ENCODE measurements around the gene GNA15.
"Not testable (repeated sequence)": the region's sequence is repeated elsewhere in the genome, so short reads cannot be mapped to it uniquely, and the experiment has no call there.

GNA15 gene

GRCh38 chr19:3190921-3191805 lies 55.3 kb downstream of the GNA15 start:
- no peak for DNase-seq (ENCODE audit: low spot score)

GRCh38 chr19:3191806-3192104 lies 55.9 kb downstream of the GNA15 start:
- not testable (repeated sequence) for DNase-seq (ENCODE audit: low spot score)

DNA sequence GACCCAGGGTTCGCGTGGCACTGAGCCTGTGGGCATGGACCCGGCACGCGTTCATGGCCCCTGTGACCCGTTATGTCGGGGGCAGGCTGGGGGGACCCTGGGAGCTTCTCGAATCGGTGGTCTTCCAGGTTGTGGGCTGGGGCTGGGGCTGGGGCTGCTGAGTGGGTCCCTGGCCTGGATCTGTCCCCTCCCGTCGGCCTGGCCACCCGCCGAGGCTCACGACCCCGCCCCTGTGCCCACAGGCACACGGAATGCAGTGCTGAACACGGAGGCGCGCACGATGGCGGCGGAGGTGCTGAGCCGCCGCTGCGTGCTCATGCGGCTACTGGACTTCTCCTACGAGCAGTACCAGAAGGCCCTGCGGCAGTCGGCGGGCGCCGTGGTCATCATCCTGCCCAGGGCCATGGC lies 56.4 kb downstream of the GNA15 start:
- no peak for DNase-seq (ENCODE audit: low spot score)

DNA sequence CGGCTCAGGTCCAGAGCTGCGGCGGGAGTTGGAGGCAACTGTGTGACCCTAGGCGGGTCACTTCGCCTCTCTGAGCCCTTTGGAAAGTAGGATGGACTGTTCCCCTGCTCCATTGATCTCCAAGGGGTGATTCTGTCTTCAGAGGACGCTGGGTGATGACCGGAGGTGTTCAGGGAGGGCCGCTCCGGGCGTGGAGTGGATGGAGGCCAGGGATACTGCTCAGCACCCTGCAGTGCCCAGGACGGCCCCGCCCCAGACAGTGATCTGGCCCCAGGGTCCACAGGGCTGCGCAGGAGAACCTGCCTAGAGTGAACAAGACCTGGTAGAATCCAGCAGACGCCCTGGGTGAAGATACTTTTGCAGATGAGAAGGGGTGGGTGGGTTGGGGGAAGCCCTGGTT lies 56.9 kb downstream of the GNA15 start:
- no peak for DNase-seq (ENCODE audit: low spot score)

- no peak for DNase-seq (ENCODE audit: low spot score)
These were observed 57.6 kb downstream of the GNA15 start for GRCh38 chr19:3193256-3194105.

- DNase-seq (ENCODE audit: low spot score), result no peak
These were observed 58.6 kb downstream of the GNA15 start for GRCh38 chr19:3194106-3195087.

- no peak for DNase-seq (ENCODE audit: low spot score)
These were observed 60.5 kb downstream of the GNA15 start for GRCh38 chr19:3196064-3196932.

DNA sequence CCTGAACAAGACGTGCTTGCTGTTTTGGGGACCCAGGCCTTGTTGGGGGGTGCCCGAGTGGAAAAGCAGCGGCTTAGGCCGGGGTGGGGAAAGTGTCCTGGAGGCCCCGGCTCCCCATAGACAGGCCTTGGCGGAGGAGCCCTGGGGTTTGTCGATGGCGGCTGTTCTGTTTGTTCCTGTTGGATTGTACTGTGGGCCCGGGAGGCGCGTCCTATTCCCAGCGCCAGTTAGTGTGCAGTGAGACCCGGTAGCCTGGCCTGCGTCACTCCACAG lies 61.0 kb downstream of the GNA15 start:
- no peak for DNase-seq (ENCODE audit: low spot score)

- no peak for DNase-seq (ENCODE audit: low spot score)
These were observed 63.3 kb downstream of the GNA15 start for GRCh38 chr19:3198901-3199700.

DNA sequence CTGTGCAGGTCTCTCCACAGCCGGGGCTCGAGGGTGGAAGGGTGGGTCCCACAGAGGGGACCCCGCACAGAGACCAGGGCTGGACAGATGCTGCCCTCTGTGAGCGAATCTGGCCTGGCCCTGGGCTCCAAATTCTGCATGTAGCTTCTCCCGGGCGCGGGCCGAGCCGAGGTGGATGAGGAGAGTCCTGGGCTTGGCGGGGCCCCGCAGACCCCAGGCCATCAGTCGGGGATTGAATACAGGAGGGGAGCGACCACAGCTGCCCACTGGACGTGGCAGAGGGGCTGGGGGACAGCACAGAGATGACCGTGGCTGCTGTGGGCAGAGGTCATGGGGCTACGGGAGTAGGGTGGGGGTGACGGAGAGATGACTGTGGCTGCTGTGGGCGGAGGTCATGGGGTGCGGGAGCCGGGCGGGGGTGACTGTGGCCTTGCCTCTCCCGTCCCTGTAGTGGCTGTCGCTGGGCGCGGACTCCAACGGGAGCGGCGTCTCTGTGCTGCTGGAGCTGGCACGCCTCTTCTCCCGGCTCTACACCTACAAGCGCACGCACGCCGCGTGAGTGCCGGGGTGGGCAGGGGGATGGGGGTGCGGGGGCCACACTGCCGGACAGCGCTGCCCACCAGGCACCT lies 65.4 kb downstream of the GNA15 start:
- DNase-seq (ENCODE audit: low spot score), result no peak

DNA sequence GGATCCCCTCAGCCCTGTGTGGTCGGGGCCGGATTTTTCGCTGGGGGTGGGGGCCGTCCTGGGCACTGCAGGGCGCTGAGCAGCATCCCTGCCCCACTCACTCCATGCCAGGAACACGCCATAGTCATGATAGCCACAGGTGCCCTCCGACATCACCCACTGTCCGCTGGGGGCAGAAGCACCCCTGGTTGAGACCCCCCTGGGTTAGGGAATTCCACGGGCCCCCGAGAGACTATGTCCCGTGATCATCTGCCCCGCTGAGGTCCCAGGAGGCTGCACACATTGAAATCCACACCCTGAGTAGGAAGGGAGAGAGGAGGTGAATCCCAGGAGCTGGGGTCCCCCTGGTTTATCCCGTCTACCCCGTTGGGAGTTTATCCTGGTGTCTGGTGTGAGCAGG lies 66.1 kb downstream of the GNA15 start:
- DNase-seq (ENCODE audit: low spot score), result no peak

DNA sequence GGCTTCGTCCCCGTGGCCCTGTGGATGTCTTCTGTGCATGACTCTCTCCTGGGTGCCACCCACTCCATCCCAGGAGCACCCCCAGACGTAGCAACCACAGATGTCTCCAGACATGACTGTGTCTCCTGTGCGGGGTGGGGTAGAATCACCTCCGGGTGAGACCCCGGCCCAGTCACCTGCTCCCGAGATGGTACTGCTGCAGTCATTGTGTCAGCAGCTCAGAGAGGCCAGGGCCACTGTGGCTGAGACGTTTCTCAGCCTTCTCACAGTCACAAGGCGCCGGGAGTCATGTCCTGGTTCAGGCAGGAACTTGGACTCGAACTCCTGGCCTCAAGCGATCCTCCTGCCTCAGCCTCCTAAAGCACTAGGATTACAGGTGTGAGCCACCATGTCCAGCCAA lies 66.5 kb downstream of the GNA15 start:
- DNase-seq (ENCODE audit: low spot score), result no peak

DNA sequence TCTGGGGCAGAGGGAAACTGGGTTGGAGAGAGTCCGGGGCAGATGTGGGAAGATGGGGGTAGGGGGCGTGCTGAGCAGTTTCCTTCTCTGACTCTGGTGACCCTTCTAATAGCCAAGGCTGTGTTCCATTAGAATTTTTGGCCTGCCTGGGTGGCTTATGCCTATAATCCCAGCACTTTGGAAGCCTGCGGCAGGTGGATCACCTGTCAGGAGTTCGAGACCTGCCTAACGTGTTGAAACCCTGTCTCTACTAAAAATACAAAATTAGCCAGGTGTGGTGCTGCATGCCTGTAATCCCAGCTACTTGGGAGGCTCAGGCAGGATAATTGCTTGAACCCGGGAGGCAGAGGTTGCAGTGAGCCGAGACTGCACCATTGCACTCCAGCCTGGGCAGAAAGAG lies 67.1 kb downstream of the GNA15 start:
- DNase-seq (ENCODE audit: low spot score), result not testable (repeated sequence)

DNA sequence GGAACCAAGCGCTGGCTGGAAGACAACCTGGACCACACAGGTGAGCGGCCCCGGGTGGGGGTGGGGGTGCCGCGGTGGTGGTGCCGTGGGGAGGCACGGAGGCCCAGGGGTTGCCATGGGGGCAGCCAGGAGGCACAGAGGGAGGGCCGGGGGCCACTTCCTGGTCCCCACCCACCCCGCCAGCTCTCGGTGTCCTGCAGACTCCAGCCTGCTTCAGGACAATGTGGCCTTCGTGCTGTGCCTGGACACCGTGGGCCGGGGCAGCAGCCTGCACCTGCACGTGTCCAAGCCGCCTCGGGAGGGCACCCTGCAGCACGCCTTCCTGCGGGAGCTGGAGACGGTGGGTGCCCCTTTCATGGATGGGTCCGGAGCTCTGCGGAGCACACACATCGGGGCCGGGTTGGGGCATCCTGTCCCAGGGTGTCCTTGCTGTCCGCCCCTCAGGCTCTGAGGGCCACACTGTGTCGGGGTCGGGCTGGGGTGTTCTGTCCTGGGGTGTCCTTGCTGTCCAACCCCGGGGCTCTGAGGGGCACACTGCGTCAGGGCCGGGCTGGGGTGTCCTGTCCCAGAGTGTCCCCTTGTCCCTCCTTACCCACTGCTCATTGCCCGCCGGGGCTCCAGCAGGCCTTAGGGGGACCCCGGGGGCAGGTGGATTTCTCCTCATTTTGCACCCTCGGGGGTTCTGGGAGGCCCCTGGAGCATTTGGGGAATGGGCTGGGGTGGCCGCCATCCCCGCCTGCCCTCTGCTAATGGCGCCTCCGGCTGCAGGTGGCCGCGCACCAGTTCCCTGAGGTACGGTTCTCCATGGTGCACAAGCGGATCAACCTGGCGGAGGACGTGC lies 68.2 kb downstream of the GNA15 start:
- DNase-seq (ENCODE audit: low spot score), result no peak

GRCh38 chr19:3204646-3205275 lies 68.9 kb downstream of the GNA15 start:
- no peak for DNase-seq (ENCODE audit: low spot score)

DNA sequence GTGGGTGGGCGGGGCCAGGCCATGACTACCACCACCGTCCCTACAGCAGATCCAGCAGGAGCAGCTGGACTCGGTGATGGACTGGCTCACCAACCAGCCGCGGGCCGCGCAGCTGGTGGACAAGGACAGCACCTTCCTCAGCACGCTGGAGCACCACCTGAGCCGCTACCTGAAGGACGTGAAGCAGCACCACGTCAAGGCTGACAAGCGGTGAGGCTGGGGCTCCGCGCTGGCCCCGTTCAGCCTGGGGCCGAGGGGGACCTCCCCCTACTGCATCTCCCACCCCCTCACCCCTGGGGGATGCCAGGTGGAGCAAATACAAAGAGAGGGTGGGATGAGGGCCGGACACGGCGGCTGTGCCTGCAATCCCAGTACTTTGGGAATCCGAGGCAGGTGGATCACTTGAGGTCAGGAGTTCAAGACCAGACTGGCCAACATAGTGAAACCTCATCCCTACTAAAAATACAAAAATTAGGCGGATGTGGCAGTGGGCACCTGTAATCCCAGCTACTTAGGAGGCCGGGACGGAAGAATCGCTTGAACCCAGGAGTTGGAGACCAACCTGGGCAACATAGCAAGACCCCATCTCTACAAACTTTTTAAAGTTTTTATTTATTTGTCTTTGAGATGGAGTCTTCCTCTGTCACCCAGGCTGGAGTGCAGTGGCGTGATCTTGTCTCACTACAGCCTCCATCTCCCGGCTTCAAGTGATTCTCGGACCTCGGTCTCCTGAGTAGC lies 70.6 kb downstream of the GNA15 start:
- no peak for DNase-seq (ENCODE audit: low spot score)

DNA sequence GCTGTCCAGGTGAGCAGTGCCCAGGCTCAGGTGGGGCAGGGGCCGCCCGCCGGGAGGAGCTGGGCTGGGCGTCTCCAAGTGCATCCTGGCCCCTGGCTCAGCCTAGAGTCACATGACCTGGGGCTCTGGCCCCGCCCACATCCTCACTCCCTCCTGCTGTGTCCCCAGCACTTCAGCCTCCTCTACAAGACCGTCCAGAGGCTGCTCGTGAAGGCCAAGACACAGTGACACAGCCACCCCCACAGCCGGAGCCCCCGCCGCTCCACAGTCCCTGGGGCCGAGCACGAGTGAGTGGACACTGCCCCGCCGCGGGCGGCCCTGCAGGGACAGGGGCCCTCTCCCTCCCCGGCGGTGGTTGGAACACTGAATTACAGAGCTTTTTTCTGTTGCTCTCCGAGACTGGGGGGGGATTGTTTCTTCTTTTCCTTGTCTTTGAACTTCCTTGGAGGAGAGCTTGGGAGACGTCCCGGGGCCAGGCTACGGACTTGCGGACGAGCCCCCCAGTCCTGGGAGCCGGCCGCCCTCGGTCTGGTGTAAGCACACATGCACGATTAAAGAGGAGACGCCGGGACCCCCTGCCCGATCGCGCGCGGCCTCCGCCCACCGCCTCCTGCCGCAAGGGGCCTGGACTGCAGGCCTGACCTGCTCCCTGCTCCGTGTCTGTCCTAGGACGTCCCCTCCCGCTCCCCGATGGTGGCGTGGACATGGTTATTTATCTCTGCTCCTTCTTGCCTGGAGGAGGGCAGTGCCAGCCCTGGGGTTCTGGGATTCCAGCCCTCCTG lies 71.8 kb downstream of the GNA15 start:
- DNase-seq (ENCODE audit: low spot score), result no peak
